ENCODE data around the gene LRRC42. TPM values are rescaled to one million over a fixed set of nuclear protein-coding genes. Genes with fewer than 3 reads are reported as not detected.

LRRC42 gene
- total and polyA plus RNA-seq, 9 of the 15 experiments (the other 6 are each of a cell fraction or from before 2014, with no cell fraction given), result 17.3 to 51.9 (median 35.5) TPM

DNA sequence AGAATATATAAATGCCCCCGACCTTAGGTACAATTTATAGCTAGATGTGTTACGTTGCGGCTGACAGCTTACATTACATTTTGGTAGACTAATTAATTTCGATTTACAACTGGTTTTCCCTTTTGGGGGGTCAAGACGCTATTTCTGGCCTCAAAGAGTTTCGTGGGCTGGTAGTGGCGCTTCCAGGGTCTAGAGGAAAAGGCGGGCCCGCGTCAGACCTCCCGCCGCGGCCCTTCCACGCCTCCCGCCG is 1.0 kb upstream of the LRRC42 start (continued):
- TF ChIP-seq, protein P1, sequence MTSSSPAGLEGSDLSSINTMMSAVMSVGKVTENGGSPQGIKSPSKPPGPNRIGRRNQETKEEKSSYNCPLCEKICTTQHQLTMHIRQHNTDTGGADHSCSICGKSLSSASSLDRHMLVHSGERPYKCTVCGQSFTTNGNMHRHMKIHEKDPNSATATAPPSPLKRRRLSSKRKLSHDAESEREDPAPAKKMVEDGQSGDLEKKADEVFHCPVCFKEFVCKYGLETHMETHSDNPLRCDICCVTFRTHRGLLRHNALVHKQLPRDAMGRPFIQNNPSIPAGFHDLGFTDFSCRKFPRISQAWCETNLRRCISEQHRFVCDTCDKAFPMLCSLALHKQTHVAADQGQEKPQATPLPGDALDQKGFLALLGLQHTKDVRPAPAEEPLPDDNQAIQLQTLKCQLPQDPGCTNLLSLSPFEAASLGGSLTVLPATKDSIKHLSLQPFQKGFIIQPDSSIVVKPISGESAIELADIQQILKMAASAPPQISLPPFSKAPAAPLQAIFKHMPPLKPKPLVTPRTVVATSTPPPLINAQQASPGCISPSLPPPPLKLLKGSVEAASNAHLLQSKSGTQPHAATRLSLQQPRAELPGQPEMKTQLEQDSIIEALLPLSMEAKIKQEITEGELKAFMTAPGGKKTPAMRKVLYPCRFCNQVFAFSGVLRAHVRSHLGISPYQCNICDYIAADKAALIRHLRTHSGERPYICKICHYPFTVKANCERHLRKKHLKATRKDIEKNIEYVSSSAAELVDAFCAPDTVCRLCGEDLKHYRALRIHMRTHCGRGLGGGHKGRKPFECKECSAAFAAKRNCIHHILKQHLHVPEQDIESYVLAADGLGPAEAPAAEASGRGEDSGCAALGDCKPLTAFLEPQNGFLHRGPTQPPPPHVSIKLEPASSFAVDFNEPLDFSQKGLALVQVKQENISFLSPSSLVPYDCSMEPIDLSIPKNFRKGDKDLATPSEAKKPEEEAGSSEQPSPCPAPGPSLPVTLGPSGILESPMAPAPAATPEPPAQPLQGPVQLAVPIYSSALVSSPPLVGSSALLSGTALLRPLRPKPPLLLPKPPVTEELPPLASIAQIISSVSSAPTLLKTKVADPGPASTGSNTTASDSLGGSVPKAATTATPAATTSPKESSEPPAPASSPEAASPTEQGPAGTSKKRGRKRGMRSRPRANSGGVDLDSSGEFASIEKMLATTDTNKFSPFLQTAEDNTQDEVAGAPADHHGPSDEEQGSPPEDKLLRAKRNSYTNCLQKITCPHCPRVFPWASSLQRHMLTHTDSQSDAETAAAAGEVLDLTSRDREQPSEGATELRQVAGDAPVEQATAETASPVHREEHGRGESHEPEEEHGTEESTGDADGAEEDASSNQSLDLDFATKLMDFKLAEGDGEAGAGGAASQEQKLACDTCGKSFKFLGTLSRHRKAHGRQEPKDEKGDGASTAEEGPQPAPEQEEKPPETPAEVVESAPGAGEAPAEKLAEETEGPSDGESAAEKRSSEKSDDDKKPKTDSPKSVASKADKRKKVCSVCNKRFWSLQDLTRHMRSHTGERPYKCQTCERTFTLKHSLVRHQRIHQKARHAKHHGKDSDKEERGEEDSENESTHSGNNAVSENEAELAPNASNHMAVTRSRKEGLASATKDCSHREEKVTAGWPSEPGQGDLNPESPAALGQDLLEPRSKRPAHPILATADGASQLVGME (CRISPR knock-in tag; IDR thresholded peaks at IDR 0.05), result 0 out of 2 replicates have a peak, but pooled peaks have one; percentile 13
- TF ChIP-seq, protein P2, sequence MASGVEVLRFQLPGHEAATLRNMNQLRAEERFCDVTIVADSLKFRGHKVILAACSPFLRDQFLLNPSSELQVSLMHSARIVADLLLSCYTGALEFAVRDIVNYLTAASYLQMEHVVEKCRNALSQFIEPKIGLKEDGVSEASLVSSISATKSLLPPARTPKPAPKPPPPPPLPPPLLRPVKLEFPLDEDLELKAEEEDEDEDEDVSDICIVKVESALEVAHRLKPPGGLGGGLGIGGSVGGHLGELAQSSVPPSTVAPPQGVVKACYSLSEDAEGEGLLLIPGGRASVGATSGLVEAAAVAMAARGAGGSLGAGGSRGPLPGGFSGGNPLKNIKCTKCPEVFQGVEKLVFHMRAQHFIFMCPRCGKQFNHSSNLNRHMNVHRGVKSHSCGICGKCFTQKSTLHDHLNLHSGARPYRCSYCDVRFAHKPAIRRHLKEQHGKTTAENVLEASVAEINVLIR (CRISPR knock-in tag; IDR thresholded peaks at IDR 0.05), result no peak

All from K562 (cell line).